ENCODE results near the gene MRPS26. TPM values are rescaled to one million over a fixed set of nuclear protein-coding genes. Genes with fewer than 3 reads are reported as not detected.
"Not testable (repeated sequence)": the region's sequence is repeated elsewhere in the genome, so short reads cannot be mapped to it uniquely, and the experiment has no call there.

MRPS26 gene
- total RNA-seq, 1 experiment from 2014 or later, result 105 TPM

GRCh38 chr20:3051385-3052019 is 5.7 kb downstream of the MRPS26 start:
- Mint-ChIP-seq H3K36me3 (peaks cover 26% of the 10 kb centered on the region), H3K4me3 (no peak overlapping the region), H3K27ac (no peak overlapping the region), H3K4me1 (peaks cover 6% of the 10 kb centered on the region), H3K27me3 (ENCODE audit: low read depth) (no peaks in the 10 kb centered on the region), H3K9me3 (no peaks in the 10 kb centered on the region)
- ChIA-PET POLR2A (no interaction called here), CTCF (interaction anchor here (0.6 to 1.2 kb wide), 3 partner anchors 18 to 384 kb away, joined by 3 to 4 read pairs (median 4); no protein-coding TSS in a partner anchor)
- TF ChIP-seq NFE2L1 (CRISPR knock-in tag; IDR thresholded peaks at IDR 0.05), result no peak
- no peak for TF ChIP-seq ZNF317 (CRISPR knock-in tag; IDR thresholded peaks at IDR 0.05; ENCODE audit: borderline replicate concordance, low read depth)
- no peak for TF ChIP-seq MYBL2 (CRISPR knock-in tag; IDR thresholded peaks at IDR 0.05)
- TF ChIP-seq MXD4 (CRISPR knock-in tag; IDR thresholded peaks at IDR 0.05; ENCODE audit: borderline replicate concordance), result no peak
- TF ChIP-seq FOXP1 (CRISPR knock-in tag; IDR thresholded peaks at IDR 0.05; ENCODE audit: borderline replicate concordance), result no peak
- no peak for DNase-seq (ENCODE audit: low spot score)
- no peak for ATAC-seq

GRCh38 chr20:3059489-3059888 is 13.6 kb downstream of the MRPS26 start:
- Mint-ChIP-seq H3K9me3 (no peaks in the 10 kb centered on the region), H3K27ac (no peak overlapping the region), H3K27me3 (ENCODE audit: low read depth) (no peaks in the 10 kb centered on the region; the same call in 1 of the 2 replicates), H3K4me1 (no peaks in the 10 kb centered on the region), H3K4me3 (no peak overlapping the region), H3K36me3 (no peaks in the 10 kb centered on the region)
- CTCF ChIA-PET, result no interaction called here
- POLR2A ChIA-PET, result no interaction called here
- TF ChIP-seq ETV6 (CRISPR knock-in tag; IDR thresholded peaks at IDR 0.05) (no peak), NR2C2 (CRISPR knock-in tag; IDR thresholded peaks at IDR 0.05) (no peak), GTF2I (CRISPR knock-in tag; conservative IDR thresholded peaks at IDR 0.05) (no peak), MXD4 (CRISPR knock-in tag; IDR thresholded peaks at IDR 0.05; ENCODE audit: borderline replicate concordance) (no peak), NFE2L1 (CRISPR knock-in tag; IDR thresholded peaks at IDR 0.05) (no peak), STAT6 (CRISPR knock-in tag; conservative IDR thresholded peaks at IDR 0.05; ENCODE audit: low read depth) (no peak), ZNF423 (CRISPR knock-in tag; IDR thresholded peaks at IDR 0.05) (no peak), ZNF512 (CRISPR knock-in tag; IDR thresholded peaks at IDR 0.05; ENCODE audit: borderline replicate concordance) (no peak), SMAD4 (CRISPR knock-in tag; IDR thresholded peaks at IDR 0.05) (no peak), CBFB (CRISPR knock-in tag; IDR thresholded peaks at IDR 0.05; ENCODE audit: low read depth) (no peak), TEAD1 (CRISPR knock-in tag; IDR thresholded peaks at IDR 0.05) (no peak), GABPB1 (CRISPR knock-in tag; IDR thresholded peaks at IDR 0.05) (no peak), ZNF138 (CRISPR knock-in tag; conservative IDR thresholded peaks at IDR 0.05) (no peak)
- no peak for DNase-seq (ENCODE audit: low spot score)
- ATAC-seq, result no peak

GRCh38 chr20:3064119-3064518 is 18.3 kb downstream of the MRPS26 start:
- H3K4me3 Mint-ChIP-seq; ATAC-seq; POLR2A ChIA-PET; H3K36me3 Mint-ChIP-seq; H3K9me3 Mint-ChIP-seq; H3K27ac Mint-ChIP-seq; H3K27me3 Mint-ChIP-seq (ENCODE audit: low read depth); DNase-seq (ENCODE audit: low spot score); H3K4me1 Mint-ChIP-seq: not testable (repeated sequence)
- CTCF ChIA-PET, result interaction anchor here (1.4 kb wide), 1 partner anchor 10 kb away, joined by 4 read pairs; no protein-coding TSS in a partner anchor

Measured in WTC11 (cell line).